H1 (cell line): ENCODE results near the gene SLC7A8.

ENCODE experiments used
- BRCA1 ChIP-seq: IDR thresholded peaks from 2 replicates; pipeline ENCODE4 v1.6.1; 2012; ENCODE audit warnings: low read depth, low read length, improper control_type of control experiment
- CTCF ChIP-seq, 3 experiments: IDR thresholded peaks; 1 replicate in 2 of 3; 2 replicates in 1 of 3; pipeline versions ENCODE4 v1.5.1 to v1.6.1; 2011; ENCODE audit warnings: low read length in 3 of 3, mild to moderate bottlenecking in 3 of 3, inconsistent platforms in 2 of 3, low read depth in 1 of 3, moderate library complexity in 1 of 3; ENCODE audit not compliant: insufficient read depth in 1 of 3; ENCODE audit errors: control extremely low read depth in 1 of 3
- JUND ChIP-seq: IDR thresholded peaks from 2 replicates; pipeline ENCODE4 v1.6.1; 2011; ENCODE audit warnings: mild to moderate bottlenecking, improper control_type of control experiment, low read length
- KDM5A ChIP-seq: fragments of 200-600 bp; IDR thresholded peaks from 2 replicates; pipeline ENCODE4 v1.7.1; 2012; ENCODE audit warnings: mild to moderate bottlenecking, low read length, inconsistent platforms, mixed read lengths
- MAX ChIP-seq: IDR thresholded peaks from 2 replicates; pipeline ENCODE4 v1.6.1; 2012; ENCODE audit warnings: inconsistent platforms
- POLR2A ChIP-seq, 2 experiments: IDR thresholded peaks; 1 replicate in 1 of 2; 2 replicates in 1 of 2; pipeline ENCODE4 v1.6.1; 2011; ENCODE audit warnings: low read depth in 2 of 2, low read length in 2 of 2, mild to moderate bottlenecking in 2 of 2; ENCODE audit errors: control extremely low read depth in 1 of 2
- SIX5 ChIP-seq: IDR thresholded peaks from 2 replicates; pipeline ENCODE4 v1.6.1; 2011; ENCODE audit warnings: mild to moderate bottlenecking, low read depth, low read length
- SRF ChIP-seq: IDR thresholded peaks from 2 replicates; pipeline ENCODE4 v1.6.1; 2011; ENCODE audit warnings: mild to moderate bottlenecking, low read depth, low read length, moderate library complexity
- YY1 ChIP-seq: IDR thresholded peaks from 2 replicates; pipeline ENCODE4 v1.6.1; 2011; ENCODE audit warnings: low read depth, mild to moderate bottlenecking, low read length

- TF ChIP-seq KDM5A = no peak
- TF ChIP-seq MAX = no peak
- no peak for TF ChIP-seq BRCA1
- no peak for TF ChIP-seq SIX5
- no peak for TF ChIP-seq SRF
- TF ChIP-seq CTCF (IDR thresholded peaks at IDR 0.05; ENCODE audit: control extremely low read depth in 1 of 3, insufficient read depth in 1 of 3, low read depth in 1 of 3, low read length in 3 of 3) = no peak
- TF ChIP-seq JUND = no peak
- TF ChIP-seq YY1 = no peak
- TF ChIP-seq POLR2A (IDR thresholded peaks at IDR 0.05; ENCODE audit: control extremely low read depth in 1 of 2, low read depth in 2 of 2, low read length in 2 of 2) = no peak
Observed at GRCh38 chr14:23139874-23140273, 43.6 kb downstream of the SLC7A8 start.
